Stimulated activated CD4-positive, alpha-beta T cell treated with anti-CD3 and anti-CD28 coated beads, Interleukin-4, amount 100 ng/mL, for 24 hours (primary cell): Measurements from ENCODE around the gene CMTM2.

Experiments used
- DNase-seq: peaks from one replicate; pipeline ENCODE4 v3.0.0-alpha.2; 2020

Gene CMTM2

GRCh38 chr16:66637806-66638205 is 58.5 kb downstream of the CMTM2 start:
- no peak for DNase-seq
